Measurements from ENCODE around the gene LTB4R.
A peak's percentile ranks its signal among the peaks of the same experiment; 100 is the strongest.

The LTB4R gene

DNA sequence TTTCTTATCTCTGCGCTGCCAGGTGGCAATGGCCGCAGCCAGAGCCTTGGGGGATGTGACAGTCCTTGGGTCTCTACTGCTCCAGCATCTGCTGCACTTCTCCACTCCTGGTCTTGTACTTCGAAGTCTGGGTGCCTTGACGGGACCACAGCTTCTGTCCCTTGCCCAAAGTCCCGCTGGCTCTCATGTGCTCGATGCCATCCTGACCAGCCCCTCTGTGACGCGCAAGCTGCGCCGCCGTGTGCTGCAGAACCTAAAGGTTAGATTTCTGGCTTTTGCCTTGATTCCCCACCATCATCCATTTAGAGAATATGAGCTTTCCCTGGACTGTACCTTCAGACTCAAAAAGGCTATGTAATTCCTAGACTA, 7.3 kb upstream of the LTB4R start:
- DNase-seq = no peak

- DNase-seq = no peak
Observed at GRCh38 chr14:24307156-24307574, 4.1 kb upstream of the LTB4R start.

DNA sequence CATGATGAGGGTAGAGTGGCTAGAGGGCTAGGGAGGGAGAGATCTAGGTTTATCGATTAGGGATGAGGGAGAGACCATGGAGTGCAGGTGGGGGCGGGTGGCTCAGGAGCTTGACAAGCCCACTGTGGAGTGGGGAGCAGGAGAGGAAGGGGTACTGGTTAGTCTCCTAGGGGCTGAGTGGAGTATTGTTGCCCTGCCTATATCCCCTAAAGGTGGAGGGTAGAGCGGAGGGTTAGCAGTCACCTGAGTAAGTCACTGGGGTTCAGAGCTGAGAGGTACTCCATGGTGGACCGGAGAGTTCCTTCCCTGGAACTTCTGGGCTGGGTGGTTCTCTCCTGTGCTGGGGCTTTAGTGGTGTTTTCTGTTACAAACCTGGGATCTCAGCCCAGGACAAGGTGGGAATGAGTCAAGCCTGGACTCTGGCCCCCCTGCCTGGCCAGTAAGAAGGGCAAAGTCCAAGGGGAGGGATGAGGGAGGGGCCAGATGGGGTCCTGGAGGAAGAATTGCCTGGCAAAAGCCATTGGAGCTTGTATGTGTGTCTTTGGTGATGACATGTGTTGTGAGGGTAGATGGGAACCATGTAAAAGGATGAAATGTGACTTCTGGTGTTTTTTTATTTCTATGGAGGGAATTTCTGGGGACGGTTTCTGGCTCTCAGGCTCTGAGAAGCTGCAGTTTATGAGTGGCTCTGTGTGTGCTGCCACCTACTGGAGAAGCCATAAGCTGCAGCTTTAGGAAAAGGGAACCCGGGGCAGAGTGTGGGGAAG, 3.5 kb upstream of the LTB4R start, which contains the start of gene CIDEB:
Gene CIDEB (minus strand): TSS at position 403 of the 767 bp plus-strand sequence. CDS start 119 bp downstream, at position 284.
- DNase-seq = peak; percentile 30

DNA sequence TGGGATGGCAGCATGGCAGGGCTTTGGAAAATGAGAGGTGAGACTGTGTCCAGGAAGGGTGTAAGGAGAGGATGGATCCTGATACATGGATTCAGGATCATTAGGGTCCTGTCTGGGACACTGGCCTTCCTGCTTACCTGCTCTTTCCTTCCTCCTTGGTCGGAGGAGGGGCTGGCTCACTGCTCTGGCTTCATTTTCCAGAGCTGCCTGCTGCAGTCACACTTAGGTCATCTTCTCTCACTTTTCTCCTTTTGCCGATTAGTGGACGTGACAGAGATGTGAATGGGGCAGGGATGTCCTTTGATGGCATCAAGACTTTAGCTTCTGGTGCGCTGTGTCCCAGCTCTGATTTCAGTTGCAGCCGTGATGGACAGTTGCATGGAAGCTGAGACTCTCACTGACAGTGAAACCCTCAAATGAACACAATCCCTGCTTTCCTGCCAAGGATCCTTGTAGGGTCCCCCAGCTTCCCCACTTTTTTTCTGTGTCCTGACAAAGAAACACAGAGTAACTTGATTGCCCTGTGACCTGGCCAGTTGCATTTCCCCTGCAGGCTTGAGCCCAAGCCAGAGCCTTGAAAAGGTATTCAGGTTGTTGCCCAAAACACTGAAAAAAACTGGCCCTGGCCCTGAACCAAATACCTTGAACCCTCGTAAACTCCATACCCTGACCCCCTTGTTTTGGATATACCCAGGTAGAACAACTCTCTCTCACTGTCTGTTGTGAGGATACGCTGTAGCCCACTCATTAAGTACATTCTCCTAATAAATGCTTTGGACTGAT, 2.8 kb upstream of the LTB4R start:
- no peak for DNase-seq

- no peak for DNase-seq
Observed at GRCh38 chr14:24309538-24310264, 1.6 kb upstream of the LTB4R start, which contains the start of gene LTB4R2. LTB4R2 (plus strand) TSS chr14:24310140; CDS start chr14:24310665, 525 bp downstream.

GRCh38 chr14:24310265-24310645, 1.0 kb upstream of the LTB4R start:
- no peak for DNase-seq

GRCh38 chr14:24311837-24312615, 724 bp downstream of the LTB4R start:
- DNase-seq = no peak

GRCh38 chr14:24312736-24313507, 1.6 kb downstream of the LTB4R start:
- DNase-seq = no peak

DNA sequence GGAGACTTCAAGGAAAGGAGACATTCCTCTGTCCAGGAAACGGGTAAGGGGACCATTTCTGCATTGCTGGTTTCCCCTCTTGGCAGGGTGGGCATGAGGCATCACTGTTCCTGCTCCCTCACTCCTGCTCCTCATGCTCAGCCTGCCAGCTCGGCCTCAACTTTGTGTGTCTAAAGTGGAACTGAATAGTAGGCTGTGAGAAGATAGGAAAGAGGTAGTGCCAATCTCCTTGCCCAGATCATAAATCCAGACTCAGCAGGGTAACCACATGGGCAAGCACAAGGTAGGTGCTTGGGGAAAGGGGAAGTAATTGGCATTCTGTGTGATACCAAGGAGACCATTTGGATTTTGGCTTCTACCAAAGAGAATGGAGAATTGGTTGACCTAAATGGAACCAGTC, 2.6 kb downstream of the LTB4R start:
- no peak for DNase-seq

- DNase-seq = no peak
Observed at GRCh38 chr14:24314377-24315193, 3.3 kb downstream of the LTB4R start.

- no peak for DNase-seq
Observed at GRCh38 chr14:24315243-24315806, 4.0 kb downstream of the LTB4R start.

DNA sequence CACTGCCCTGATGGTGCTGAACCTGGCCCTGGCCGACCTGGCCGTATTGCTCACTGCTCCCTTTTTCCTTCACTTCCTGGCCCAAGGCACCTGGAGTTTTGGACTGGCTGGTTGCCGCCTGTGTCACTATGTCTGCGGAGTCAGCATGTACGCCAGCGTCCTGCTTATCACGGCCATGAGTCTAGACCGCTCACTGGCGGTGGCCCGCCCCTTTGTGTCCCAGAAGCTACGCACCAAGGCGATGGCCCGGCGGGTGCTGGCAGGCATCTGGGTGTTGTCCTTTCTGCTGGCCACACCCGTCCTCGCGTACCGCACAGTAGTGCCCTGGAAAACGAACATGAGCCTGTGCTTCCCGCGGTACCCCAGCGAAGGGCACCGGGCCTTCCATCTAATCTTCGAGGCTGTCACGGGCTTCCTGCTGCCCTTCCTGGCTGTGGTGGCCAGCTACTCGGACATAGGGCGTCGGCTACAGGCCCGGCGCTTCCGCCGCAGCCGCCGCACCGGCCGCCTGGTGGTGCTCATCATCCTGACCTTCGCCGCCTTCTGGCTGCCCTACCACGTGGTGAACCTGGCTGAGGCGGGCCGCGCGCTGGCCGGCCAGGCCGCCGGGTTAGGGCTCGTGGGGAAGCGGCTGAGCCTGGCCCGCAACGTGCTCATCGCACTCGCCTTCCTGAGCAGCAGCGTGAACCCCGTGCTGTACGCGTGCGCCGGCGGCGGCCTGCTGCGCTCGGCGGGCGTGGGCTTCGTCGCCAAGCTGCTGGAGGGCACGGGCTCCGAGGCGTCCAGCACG, 4.7 kb downstream of the LTB4R start:
- DNase-seq = no peak

DNA sequence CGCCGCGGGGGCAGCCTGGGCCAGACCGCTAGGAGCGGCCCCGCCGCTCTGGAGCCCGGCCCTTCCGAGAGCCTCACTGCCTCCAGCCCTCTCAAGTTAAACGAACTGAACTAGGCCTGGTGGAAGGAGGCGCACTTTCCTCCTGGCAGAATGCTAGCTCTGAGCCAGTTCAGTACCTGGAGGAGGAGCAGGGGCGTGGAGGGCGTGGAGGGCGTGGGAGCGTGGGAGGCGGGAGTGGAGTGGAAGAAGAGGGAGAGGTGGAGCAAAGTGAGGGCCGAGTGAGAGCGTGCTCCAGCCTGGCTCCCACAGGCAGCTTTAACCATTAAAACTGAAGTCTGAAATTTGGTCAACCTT, 5.3 kb downstream of the LTB4R start:
- no peak for DNase-seq

- DNase-seq = no peak
Observed at GRCh38 chr14:24317141-24317928, 6.0 kb downstream of the LTB4R start.

GRCh38 chr14:24321212-24321975, 10.1 kb downstream of the LTB4R start:
- DNase-seq = no peak

- no peak for DNase-seq
Observed at GRCh38 chr14:24322672-24323071, 11.4 kb downstream of the LTB4R start.

- no peak for DNase-seq
Observed at GRCh38 chr14:24323341-24323740, 12.0 kb downstream of the LTB4R start.

DNA sequence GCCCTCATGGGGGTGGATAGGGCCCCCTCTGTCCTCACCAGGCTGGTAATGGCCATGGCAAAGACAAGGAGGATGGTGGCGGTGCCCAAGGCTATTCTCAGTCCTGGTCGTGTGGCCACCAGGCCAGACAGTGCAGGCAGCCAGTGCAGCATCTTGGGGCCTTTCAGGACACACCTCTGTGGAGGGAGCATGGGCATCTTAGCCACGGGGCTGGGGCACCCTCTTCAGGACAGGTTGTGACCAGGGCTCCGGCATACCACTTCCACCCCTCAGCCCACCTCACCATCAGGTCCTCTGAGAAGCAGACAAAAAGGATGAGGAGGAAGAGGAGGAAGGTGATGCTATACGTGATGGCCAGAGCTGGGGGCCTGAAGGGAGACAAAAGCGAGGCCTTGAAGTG, 12.7 kb downstream of the LTB4R start:
- no peak for DNase-seq

Measured in NCI-H146 (cell line).